Esophagus muscularis mucosa (tissue), 4 donors: Measurements from ENCODE around the gene SEMA4B.

Experiments
- CTCF ChIP-seq, 3 experiments: fragments of 200-600 bp in 2 of 3; fragments of 450-650 bp in 1 of 3; sonication (generic) in 2 of 3; IDR thresholded peaks; one replicate each; pipeline ENCODE4 v1.5.1; 2017 to 2019; ENCODE audit warnings: antibody characterized with exemption in 3 of 3, mild to moderate bottlenecking in 2 of 3, moderate library complexity in 1 of 3
- EP300 ChIP-seq: sonication (generic); formaldehyde crosslinking; IDR thresholded peaks from one replicate; pipeline ENCODE4 v1.6.1; 2017; ENCODE audit warnings: antibody characterized with exemption
- POLR2AphosphoS5 ChIP-seq, 2 donors: sonication (generic); formaldehyde crosslinking; IDR thresholded peaks; one replicate each; pipeline ENCODE4 v1.6.1; 2017; ENCODE audit warnings: antibody characterized with exemption in 2 of 2

- TF ChIP-seq CTCF (IDR thresholded peaks at IDR 0.05) (no peak), POLR2AphosphoS5 (IDR thresholded peaks at IDR 0.05) (no peak), EP300 (no peak)
Observed at GRCh38 chr15:90268415-90268814, 67.3 kb downstream of the SEMA4B start.
